Psoas muscle (tissue), 8 donors: ENCODE results near the gene AVL9. TPM values are rescaled to one million over a fixed set of nuclear protein-coding genes. Genes with fewer than 3 reads are reported as not detected.

Source experiments
- ATAC-seq, 4 donors: fragments of 200-7000 bp; cut with Tn5 transposase; one replicate each; pipeline ENCODE4 v1.9.1; 2020; ENCODE audit warnings: moderate library complexity in 3 of 4, mild to moderate bottlenecking in 2 of 4
- DNase-seq, 2 donors: peaks; one replicate each; pipeline ENCODE4 v3.0.0-alpha.2; 2020
- H3K27ac ChIP-seq: fragments of 200-600 bp; one replicate; pipeline ENCODE4 v1.8.0; 2022
- H3K27me3 ChIP-seq, 3 donors: fragments of 200-600 bp in 1 of 3; one replicate each; pipeline versions ENCODE4 v1.6.1 to v1.8.0; 2013 to 2022; ENCODE audit warnings: low read length in 2 of 3, mild to moderate bottlenecking in 2 of 3, moderate library complexity in 1 of 3; ENCODE audit not compliant: insufficient read depth in 3 of 3
- H3K36me3 ChIP-seq, 2 donors: fragments of 200-600 bp in 1 of 2; one replicate each; pipeline versions ENCODE4 v1.6.1 to v1.8.0; 2013 to 2022; ENCODE audit warnings: low read depth in 1 of 2, mild to moderate bottlenecking in 1 of 2, moderate library complexity in 1 of 2; ENCODE audit not compliant: insufficient read depth in 1 of 2
- H3K4me1 ChIP-seq: fragments of 200-600 bp; one replicate; pipeline ENCODE4 v1.8.0; 2022
- H3K4me3 ChIP-seq: fragments of 200-600 bp; one replicate; pipeline ENCODE4 v1.8.0; 2022; ENCODE audit warnings: mild to moderate bottlenecking
- H3K9me3 ChIP-seq: fragments of 200-600 bp; one replicate; pipeline ENCODE4 v1.8.0; 2022
- WGBS, 3 donors: extraction: QIAGEN DNeasy Blood & Tissue Kit; methylation state at CpG; one replicate each; pipeline versions ENCODE4 v1.1.6 to v1.1.7; 2013; 5-methylcytosine and 5-hydroxymethylcytosine counted together
- intact Hi-C, 2 donors: fragments of 100-400 bp; cut with DNase I; formaldehyde crosslinking; loops; one replicate each; pipeline versions ENCODE4 v1.11.0 to v1.14.2; 2022
- polyA plus RNA-seq, 3 donors: library from polyadenylated mRNA; stranded (reverse); fragments of 200-250 nt; gene quantifications; one replicate each; pipeline ENCODE4 v1.2.3, GENCODE V29; 2013
- total RNA-seq, 4 donors: library from RNA; stranded (reverse); fragmentation: NEBNext Ultra II Directional in 2 of 4; extraction: Animal tissue kit (Norgen Biotek cat#: 25700) in 2 of 4; gene quantifications; one replicate each; pipeline versions ENCODE4 v1.2.1 to v1.2.4, GENCODE V29; 2021 to 2023
- TF ChIP-seq, protein P1 (sequence below): fragments of 200-600 bp; IDR thresholded peaks from one replicate; pipeline ENCODE4 v1.8.0; 2022; ENCODE audit warnings: antibody characterized with exemption
- donor health status: healthy with polysubstance abuse.
- donor health status: DM: no; HTN: no; CAD: no; lungs with moderate emphysema.
- donor health status: Bipolar disorder and iron deficiency.
- donor health status: healthy.
- donor health status: DM: yes; HTN: yes; CAD: no.
- donor health status: DM: no; HTN: no; CAD: no.
- donor health status: DM: no; HTN: no; CAD: no.
- donor health status: DM: yes; HTN: yes; CAD: no.

The AVL9 gene
- total and polyA plus RNA-seq, 7 donors = 8.1 to 25.2 (median 18.9) TPM

DNA sequence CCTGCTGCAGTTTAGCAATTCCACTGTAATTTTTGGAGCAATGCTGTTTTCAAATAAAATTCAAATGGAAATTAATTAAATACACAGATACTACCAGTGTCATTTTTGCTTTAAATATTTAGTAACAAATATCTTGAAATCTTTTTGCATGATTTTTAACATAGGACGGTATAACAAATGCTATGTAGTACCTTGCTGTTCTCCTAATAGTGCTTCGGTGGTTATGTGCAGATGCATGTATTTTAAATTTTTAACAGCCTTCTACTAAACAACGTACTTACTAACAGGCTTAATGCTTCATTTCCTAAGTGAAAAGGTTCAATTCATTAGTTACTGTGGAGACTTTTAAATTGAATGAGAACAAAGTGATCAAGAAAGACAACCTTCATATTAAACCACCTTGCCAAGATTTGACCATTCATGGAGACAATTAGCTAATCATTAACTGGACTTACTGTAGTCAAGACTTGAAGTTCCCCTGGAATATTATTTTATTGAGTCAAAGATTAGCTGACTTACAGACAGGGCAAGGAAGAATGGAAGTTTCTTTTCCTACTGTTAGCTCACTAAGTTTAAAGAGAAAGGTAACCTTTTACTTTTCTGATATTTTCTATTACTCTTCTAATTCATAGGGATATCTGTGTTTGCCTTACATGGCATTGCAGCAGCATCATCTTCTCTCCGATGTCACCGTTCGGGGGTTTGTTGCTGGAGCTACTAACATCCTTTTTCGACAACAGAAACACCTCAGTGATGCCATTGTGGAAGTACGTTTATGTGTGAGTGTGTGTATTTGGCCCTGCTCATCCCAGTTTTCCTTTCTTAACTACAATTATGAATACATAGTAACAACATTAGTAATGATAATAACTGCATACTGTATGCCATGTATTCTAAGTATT, 74.3 kb downstream of the AVL9 start:
- WGBS, 3 donors = 94 to 95% (median 95%) methylated on average over 8 of the region's 8 CpGs
- ATAC-seq (no peak), DNase-seq (no peak)
- TF ChIP-seq, protein P1, sequence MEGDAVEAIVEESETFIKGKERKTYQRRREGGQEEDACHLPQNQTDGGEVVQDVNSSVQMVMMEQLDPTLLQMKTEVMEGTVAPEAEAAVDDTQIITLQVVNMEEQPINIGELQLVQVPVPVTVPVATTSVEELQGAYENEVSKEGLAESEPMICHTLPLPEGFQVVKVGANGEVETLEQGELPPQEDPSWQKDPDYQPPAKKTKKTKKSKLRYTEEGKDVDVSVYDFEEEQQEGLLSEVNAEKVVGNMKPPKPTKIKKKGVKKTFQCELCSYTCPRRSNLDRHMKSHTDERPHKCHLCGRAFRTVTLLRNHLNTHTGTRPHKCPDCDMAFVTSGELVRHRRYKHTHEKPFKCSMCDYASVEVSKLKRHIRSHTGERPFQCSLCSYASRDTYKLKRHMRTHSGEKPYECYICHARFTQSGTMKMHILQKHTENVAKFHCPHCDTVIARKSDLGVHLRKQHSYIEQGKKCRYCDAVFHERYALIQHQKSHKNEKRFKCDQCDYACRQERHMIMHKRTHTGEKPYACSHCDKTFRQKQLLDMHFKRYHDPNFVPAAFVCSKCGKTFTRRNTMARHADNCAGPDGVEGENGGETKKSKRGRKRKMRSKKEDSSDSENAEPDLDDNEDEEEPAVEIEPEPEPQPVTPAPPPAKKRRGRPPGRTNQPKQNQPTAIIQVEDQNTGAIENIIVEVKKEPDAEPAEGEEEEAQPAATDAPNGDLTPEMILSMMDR = no peak
- intact Hi-C loops = loop anchor here in 1 of 2 donors (5.0 kb wide), 1 partner anchor 77 kb away; the partner anchor contains the start of gene LSM5
- H3K27me3 ChIP-seq = no peaks in the 10 kb centered on the region
- peaks cover 0 to 49% of the 10 kb centered on the region in 2 donors for H3K36me3 ChIP-seq
- no peaks in the 10 kb centered on the region for H3K9me3 ChIP-seq
- H3K27ac ChIP-seq = no peak overlapping the region
- no peak overlapping the region for H3K4me3 ChIP-seq
- H3K4me1 ChIP-seq = no peaks in the 10 kb centered on the region

DNA sequence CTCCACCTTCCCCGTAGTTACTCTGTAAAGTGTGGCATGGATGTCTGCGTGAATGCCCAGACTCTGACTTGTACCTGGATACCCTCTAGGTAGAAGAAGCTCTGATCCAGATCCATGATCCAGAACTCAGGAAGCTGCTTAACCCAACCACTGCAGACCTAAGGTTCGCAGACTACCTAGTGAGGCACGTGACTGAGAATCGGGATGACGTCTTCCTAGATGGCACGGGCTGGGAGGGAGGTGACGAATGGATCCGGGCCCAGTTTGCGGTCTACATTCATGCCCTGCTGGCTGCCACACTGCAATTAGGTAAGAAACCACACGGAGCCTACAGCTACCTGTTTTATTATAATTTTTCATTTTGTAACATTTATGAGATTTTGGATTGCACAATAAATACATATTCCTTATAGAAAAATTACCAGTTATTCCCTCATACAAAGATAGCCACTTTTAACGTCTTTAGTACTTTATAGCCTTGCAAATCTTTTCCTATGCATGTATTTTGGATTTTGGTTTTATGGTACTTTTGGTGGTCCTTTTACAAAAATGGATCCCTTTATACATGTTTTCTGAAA, 77.9 kb downstream of the AVL9 start:
- peaks cover 0 to 84% of the 10 kb centered on the region in 2 donors for H3K36me3 ChIP-seq
- ATAC-seq (no peak), DNase-seq (no peak)
- WGBS, 3 donors = 90 to 96% (median 94%) methylated on average over 12 of the region's 12 CpGs
- intact Hi-C loops = loop anchor here in 1 of 2 donors (5.0 kb wide), 1 partner anchor 81 kb away; the partner anchor contains the start of gene LSM5
- no peaks in the 10 kb centered on the region for H3K27me3 ChIP-seq
- H3K4me3 ChIP-seq = no peak overlapping the region
- no peak overlapping the region for H3K27ac ChIP-seq
- H3K4me1 ChIP-seq = no peaks in the 10 kb centered on the region
- no peaks in the 10 kb centered on the region for H3K9me3 ChIP-seq
- TF ChIP-seq, protein P1 = no peak

DNA sequence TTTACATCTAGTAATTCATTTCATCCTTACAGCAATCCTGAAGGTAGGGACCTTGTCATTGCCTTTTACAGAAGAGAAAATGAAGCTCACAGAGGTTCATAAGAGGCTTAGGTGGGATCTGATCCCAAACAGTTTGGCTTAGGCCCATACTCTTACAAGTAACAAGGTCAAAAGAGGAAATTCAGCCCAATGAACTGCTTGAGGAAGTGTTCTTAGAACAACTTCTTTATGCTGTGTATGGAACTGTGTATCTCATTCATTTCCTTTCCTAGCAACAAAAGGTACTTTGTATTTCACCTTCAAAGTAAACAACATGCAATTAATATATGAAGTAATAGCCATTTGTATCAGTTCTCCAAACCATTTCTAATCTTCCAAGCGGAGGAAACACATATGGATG, 79.3 kb downstream of the AVL9 start:
- Histone ChIP-seq H3K4me1 (no peaks in the 10 kb centered on the region), H3K9me3 (no peaks in the 10 kb centered on the region), H3K27ac (no peak overlapping the region), H3K4me3 (no peak overlapping the region), H3K36me3 (peaks cover 0 to 90% of the 10 kb centered on the region in 2 donors), H3K27me3 (no peaks in the 10 kb centered on the region)
- 92 to 97% (median 93%) methylated on average over 1 of the region's 1 CpG for WGBS, 3 donors
- TF ChIP-seq, protein P1 = no peak
- no peak for DNase-seq
- intact Hi-C loops = loop anchor here in 1 of 2 donors (5.0 kb wide), 1 partner anchor 82 kb away; the partner anchor contains the start of gene LSM5
- no peak for ATAC-seq

DNA sequence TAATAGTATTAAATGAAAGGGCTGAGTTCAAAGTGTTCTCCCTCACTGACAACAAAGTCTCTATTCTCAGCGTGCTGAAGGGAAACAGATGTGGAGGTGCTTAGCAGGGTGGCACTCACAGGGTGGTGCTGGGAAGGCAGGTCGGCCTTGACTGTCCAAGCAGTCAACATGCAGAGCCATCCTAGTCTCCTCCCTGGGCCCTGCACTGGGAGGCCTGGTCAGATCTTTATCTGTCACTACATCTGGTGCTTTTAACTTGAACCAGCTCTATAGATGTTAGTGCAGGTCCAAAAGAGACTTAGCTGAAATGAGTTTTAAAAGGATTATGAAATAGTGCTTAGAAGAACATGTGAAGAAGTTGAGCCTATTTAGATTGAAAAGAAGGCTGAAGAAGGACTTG, 82.1 kb downstream of the AVL9 start:
- DNase-seq = no peak
- TF ChIP-seq, protein P1 = no peak
- Histone ChIP-seq H3K27me3 (no peaks in the 10 kb centered on the region), H3K4me1 (no peaks in the 10 kb centered on the region), H3K4me3 (no peak overlapping the region), H3K27ac (no peak overlapping the region), H3K9me3 (no peaks in the 10 kb centered on the region), H3K36me3 (peaks cover 0 to 93% of the 10 kb centered on the region in 2 donors)
- intact Hi-C loops = no loop called here
- ATAC-seq = no peak
- WGBS, 3 donors = 79 to 90% (median 87%) methylated on average over 2 of the region's 2 CpGs
